Measurements from ENCODE around the gene SPPL2A.

GRCh38 chr15:50814634-50815033, 49.1 kb upstream of the SPPL2A start:
- TF ChIP-seq CTCF (IDR thresholded peaks at IDR 0.05; ENCODE audit: low read length) (no peak), EZH2 (IDR thresholded peaks at IDR 0.05; ENCODE audit: borderline replicate concordance, low read length) (no peak)

All from OCI-LY1 (cell line).